ENCODE measurements around the gene TM4SF1.

DNA sequence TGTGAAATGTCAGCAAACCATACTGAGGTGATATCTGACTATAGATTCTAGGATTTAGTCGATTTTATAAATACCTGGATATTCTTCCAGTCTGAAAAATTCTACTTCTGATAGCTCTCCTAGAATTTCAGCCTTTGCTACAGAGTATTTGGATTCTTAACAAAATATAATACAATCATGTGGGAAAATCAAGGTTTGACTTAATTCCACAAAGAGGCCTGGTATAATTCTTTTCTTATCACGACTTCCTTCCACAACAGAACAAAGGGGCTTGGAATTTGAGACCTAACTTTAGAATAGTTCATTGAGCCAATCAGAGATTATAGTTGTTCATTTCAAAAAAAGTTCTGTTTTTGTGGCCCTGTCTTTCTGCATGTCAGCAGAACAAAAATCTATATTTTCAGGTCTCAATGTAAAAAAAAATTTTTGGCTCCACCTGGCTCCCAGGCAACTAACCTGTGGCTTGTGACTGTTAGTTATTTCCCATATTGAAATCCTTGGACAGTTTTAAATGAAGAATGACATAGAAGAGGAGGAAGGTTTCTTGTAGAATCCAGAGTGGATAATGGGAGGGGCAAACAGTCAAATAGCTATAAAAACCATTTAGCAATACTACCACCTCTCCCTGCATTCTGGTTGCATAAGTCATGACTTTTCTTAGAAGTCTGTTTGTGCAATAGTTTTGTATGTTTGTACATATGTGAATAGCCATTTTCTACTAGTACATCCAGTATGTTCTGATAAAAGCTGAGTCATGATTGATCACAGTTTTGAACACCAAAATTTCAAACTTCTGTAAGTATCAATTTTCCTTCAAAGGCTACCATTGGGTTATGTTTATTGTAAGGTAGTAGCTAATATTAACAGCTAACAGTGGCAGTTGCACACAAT is 4.0 kb downstream of the TM4SF1 start:
- TF ChIP-seq, protein P1, sequence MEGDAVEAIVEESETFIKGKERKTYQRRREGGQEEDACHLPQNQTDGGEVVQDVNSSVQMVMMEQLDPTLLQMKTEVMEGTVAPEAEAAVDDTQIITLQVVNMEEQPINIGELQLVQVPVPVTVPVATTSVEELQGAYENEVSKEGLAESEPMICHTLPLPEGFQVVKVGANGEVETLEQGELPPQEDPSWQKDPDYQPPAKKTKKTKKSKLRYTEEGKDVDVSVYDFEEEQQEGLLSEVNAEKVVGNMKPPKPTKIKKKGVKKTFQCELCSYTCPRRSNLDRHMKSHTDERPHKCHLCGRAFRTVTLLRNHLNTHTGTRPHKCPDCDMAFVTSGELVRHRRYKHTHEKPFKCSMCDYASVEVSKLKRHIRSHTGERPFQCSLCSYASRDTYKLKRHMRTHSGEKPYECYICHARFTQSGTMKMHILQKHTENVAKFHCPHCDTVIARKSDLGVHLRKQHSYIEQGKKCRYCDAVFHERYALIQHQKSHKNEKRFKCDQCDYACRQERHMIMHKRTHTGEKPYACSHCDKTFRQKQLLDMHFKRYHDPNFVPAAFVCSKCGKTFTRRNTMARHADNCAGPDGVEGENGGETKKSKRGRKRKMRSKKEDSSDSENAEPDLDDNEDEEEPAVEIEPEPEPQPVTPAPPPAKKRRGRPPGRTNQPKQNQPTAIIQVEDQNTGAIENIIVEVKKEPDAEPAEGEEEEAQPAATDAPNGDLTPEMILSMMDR (IDR thresholded peaks at IDR 0.05), result no peak
- no peak for TF ChIP-seq POLR2A (IDR thresholded peaks at IDR 0.05)
